ENCODE measurements around the gene DLG1.

The DLG1 gene

GRCh38 chr3:197331131-197331530 is 32.7 kb upstream of the DLG1 start:
- DNase-seq (ENCODE audit: low read depth, low spot score), result no peak
- H3K9ac ChIP-seq (ENCODE audit: insufficient read length, low read depth), result no peak overlapping the region
- H3K27me3 ChIP-seq (ENCODE audit: insufficient read depth, insufficient read length), result no peaks in the 10 kb centered on the region
- TF ChIP-seq SUZ12 (IDR thresholded peaks at IDR 0.05; ENCODE audit: extremely low read depth, insufficient read depth, insufficient read length) (no peak), ZNF274 (IDR thresholded peaks at IDR 0.05; ENCODE audit: low read depth, low read length) (no peak), YY1 (IDR thresholded peaks at IDR 0.05; ENCODE audit: insufficient read depth, insufficient read length) (no peak)
- H3K36me3 ChIP-seq (ENCODE audit: insufficient read depth, insufficient read length, low read length), result no peaks in the 10 kb centered on the region
- H3K4me3 ChIP-seq (ENCODE audit: insufficient read length, low read depth), result no peak overlapping the region
- no peaks in the 10 kb centered on the region for H3K9me3 ChIP-seq (ENCODE audit: insufficient read depth, low read length)
- peaks cover 5% of the 10 kb centered on the region for H3K4me1 ChIP-seq (ENCODE audit: insufficient read depth, insufficient read length)

- TF ChIP-seq ZNF274 (IDR thresholded peaks at IDR 0.05; ENCODE audit: low read depth, low read length) (no peak), YY1 (IDR thresholded peaks at IDR 0.05; ENCODE audit: insufficient read depth, insufficient read length) (no peak), SUZ12 (IDR thresholded peaks at IDR 0.05; ENCODE audit: extremely low read depth, insufficient read depth, insufficient read length) (no peak)
- no peaks in the 10 kb centered on the region for H3K9me3 ChIP-seq (ENCODE audit: insufficient read depth, low read length)
- H3K36me3 ChIP-seq (ENCODE audit: insufficient read depth, insufficient read length, low read length), result no peaks in the 10 kb centered on the region
- no peaks in the 10 kb centered on the region for H3K27me3 ChIP-seq (ENCODE audit: insufficient read depth, insufficient read length)
- H3K4me3 ChIP-seq (ENCODE audit: insufficient read length, low read depth), result no peak overlapping the region
- DNase-seq (ENCODE audit: low read depth, low spot score), result no peak
- H3K4me1 ChIP-seq (ENCODE audit: insufficient read depth, insufficient read length), result no peaks in the 10 kb centered on the region
- H3K9ac ChIP-seq (ENCODE audit: insufficient read length, low read depth), result no peak overlapping the region
These were observed 31.0 kb upstream of the DLG1 start for GRCh38 chr3:197329382-197329781.

- no peaks in the 10 kb centered on the region for H3K27me3 ChIP-seq (ENCODE audit: insufficient read depth, insufficient read length)
- no peaks in the 10 kb centered on the region for H3K36me3 ChIP-seq (ENCODE audit: insufficient read depth, insufficient read length, low read length)
- H3K9ac ChIP-seq (ENCODE audit: insufficient read length, low read depth), result no peak overlapping the region
- no peaks in the 10 kb centered on the region for H3K4me1 ChIP-seq (ENCODE audit: insufficient read depth, insufficient read length)
- TF ChIP-seq YY1 (IDR thresholded peaks at IDR 0.05; ENCODE audit: insufficient read depth, insufficient read length) (no peak), ZNF274 (IDR thresholded peaks at IDR 0.05; ENCODE audit: low read depth, low read length) (no peak), SUZ12 (IDR thresholded peaks at IDR 0.05; ENCODE audit: extremely low read depth, insufficient read depth, insufficient read length) (no peak)
- DNase-seq (ENCODE audit: low read depth, low spot score), result no peak
- no peaks in the 10 kb centered on the region for H3K9me3 ChIP-seq (ENCODE audit: insufficient read depth, low read length)
- H3K4me3 ChIP-seq (ENCODE audit: insufficient read length, low read depth), result no peak overlapping the region
These were observed 29.8 kb upstream of the DLG1 start for GRCh38 chr3:197328198-197328597.

GRCh38 chr3:197327701-197328100 is 29.3 kb upstream of the DLG1 start:
- DNase-seq (ENCODE audit: low read depth, low spot score), result no peak
- Histone ChIP-seq H3K27me3 (ENCODE audit: insufficient read depth, insufficient read length) (no peaks in the 10 kb centered on the region), H3K4me1 (ENCODE audit: insufficient read depth, insufficient read length) (no peaks in the 10 kb centered on the region), H3K4me3 (ENCODE audit: insufficient read length, low read depth) (no peak overlapping the region), H3K9me3 (ENCODE audit: insufficient read depth, low read length) (no peaks in the 10 kb centered on the region), H3K36me3 (ENCODE audit: insufficient read depth, insufficient read length, low read length) (no peaks in the 10 kb centered on the region), H3K9ac (ENCODE audit: insufficient read length, low read depth) (no peak overlapping the region)
- TF ChIP-seq SUZ12 (IDR thresholded peaks at IDR 0.05; ENCODE audit: extremely low read depth, insufficient read depth, insufficient read length), result no peak
- no peak for TF ChIP-seq ZNF274 (IDR thresholded peaks at IDR 0.05; ENCODE audit: low read depth, low read length)
- TF ChIP-seq YY1 (IDR thresholded peaks at IDR 0.05; ENCODE audit: insufficient read depth, insufficient read length), result no peak

GRCh38 chr3:197325773-197326172 is 27.4 kb upstream of the DLG1 start:
- no peaks in the 10 kb centered on the region for H3K9me3 ChIP-seq (ENCODE audit: insufficient read depth, low read length)
- no peaks in the 10 kb centered on the region for H3K27me3 ChIP-seq (ENCODE audit: insufficient read depth, insufficient read length)
- H3K36me3 ChIP-seq (ENCODE audit: insufficient read depth, insufficient read length, low read length), result no peaks in the 10 kb centered on the region
- no peak overlapping the region for H3K4me3 ChIP-seq (ENCODE audit: insufficient read length, low read depth)
- no peak for DNase-seq (ENCODE audit: low read depth, low spot score)
- no peak overlapping the region for H3K9ac ChIP-seq (ENCODE audit: insufficient read length, low read depth)
- no peaks in the 10 kb centered on the region for H3K4me1 ChIP-seq (ENCODE audit: insufficient read depth, insufficient read length)
- no peak for TF ChIP-seq YY1 (IDR thresholded peaks at IDR 0.05; ENCODE audit: insufficient read depth, insufficient read length)
- no peak for TF ChIP-seq SUZ12 (IDR thresholded peaks at IDR 0.05; ENCODE audit: extremely low read depth, insufficient read depth, insufficient read length)
- TF ChIP-seq ZNF274 (IDR thresholded peaks at IDR 0.05; ENCODE audit: low read depth, low read length), result no peak

- TF ChIP-seq SUZ12 (IDR thresholded peaks at IDR 0.05; ENCODE audit: extremely low read depth, insufficient read depth, insufficient read length) (no peak), ZNF274 (IDR thresholded peaks at IDR 0.05; ENCODE audit: low read depth, low read length) (no peak), YY1 (IDR thresholded peaks at IDR 0.05; ENCODE audit: insufficient read depth, insufficient read length) (no peak)
These were observed 23.7 kb upstream of the DLG1 start for GRCh38 chr3:197322149-197322548.

GRCh38 chr3:197320582-197320981 is 22.2 kb upstream of the DLG1 start:
- Histone ChIP-seq H3K27me3 (ENCODE audit: insufficient read depth, insufficient read length) (no peaks in the 10 kb centered on the region), H3K4me1 (ENCODE audit: insufficient read depth, insufficient read length) (no peaks in the 10 kb centered on the region), H3K4me3 (ENCODE audit: insufficient read length, low read depth) (no peak overlapping the region), H3K9ac (ENCODE audit: insufficient read length, low read depth) (no peak overlapping the region), H3K36me3 (ENCODE audit: insufficient read depth, insufficient read length, low read length) (no peaks in the 10 kb centered on the region), H3K9me3 (ENCODE audit: insufficient read depth, low read length) (peaks cover 5% of the 10 kb centered on the region)
- TF ChIP-seq SUZ12 (IDR thresholded peaks at IDR 0.05; ENCODE audit: extremely low read depth, insufficient read depth, insufficient read length) (no peak), YY1 (IDR thresholded peaks at IDR 0.05; ENCODE audit: insufficient read depth, insufficient read length) (no peak), ZNF274 (IDR thresholded peaks at IDR 0.05; ENCODE audit: low read depth, low read length) (no peak)
- no peak for DNase-seq (ENCODE audit: low read depth, low spot score)

More at GRCh38 chr3:197322149-197322548, 23.7 kb upstream of the DLG1 start:
- Histone ChIP-seq H3K9me3 (ENCODE audit: insufficient read depth, low read length) (peaks cover 5% of the 10 kb centered on the region), H3K27me3 (ENCODE audit: insufficient read depth, insufficient read length) (no peaks in the 10 kb centered on the region), H3K36me3 (ENCODE audit: insufficient read depth, insufficient read length, low read length) (no peaks in the 10 kb centered on the region), H3K4me3 (ENCODE audit: insufficient read length, low read depth) (no peak overlapping the region), H3K9ac (ENCODE audit: insufficient read length, low read depth) (no peak overlapping the region), H3K4me1 (ENCODE audit: insufficient read depth, insufficient read length) (no peaks in the 10 kb centered on the region)
- DNase-seq (ENCODE audit: low read depth, low spot score), result no peak
